PC-3 (cell line): Measurements from ENCODE around the gene CAND1.

Experiments used
- EZH2 ChIP-seq: fragments of 300-600 bp; sonication (generic); IDR thresholded peaks from one replicate; pipeline ENCODE4 v1.6.1; 2017; ENCODE audit warnings: antibody characterized with exemption, mild to moderate bottlenecking, low read length; ENCODE audit not compliant: unreplicated experiment
- EZH2phosphoT487 ChIP-seq: fragments of 300-600 bp; sonication (generic); IDR thresholded peaks from 2 replicates; pipeline ENCODE4 v1.6.1; 2018; ENCODE audit warnings: mild to moderate bottlenecking, antibody characterized with exemption, low read length, borderline replicate concordance
- TF ChIP-seq, protein P1 (sequence below): fragments of 300-600 bp; sonication (generic); conservative IDR thresholded peaks from 2 replicates; pipeline ENCODE4 v1.5.1; 2017; ENCODE audit warnings: antibody characterized with exemption, low read depth, mild to moderate bottlenecking, low read length

DNA sequence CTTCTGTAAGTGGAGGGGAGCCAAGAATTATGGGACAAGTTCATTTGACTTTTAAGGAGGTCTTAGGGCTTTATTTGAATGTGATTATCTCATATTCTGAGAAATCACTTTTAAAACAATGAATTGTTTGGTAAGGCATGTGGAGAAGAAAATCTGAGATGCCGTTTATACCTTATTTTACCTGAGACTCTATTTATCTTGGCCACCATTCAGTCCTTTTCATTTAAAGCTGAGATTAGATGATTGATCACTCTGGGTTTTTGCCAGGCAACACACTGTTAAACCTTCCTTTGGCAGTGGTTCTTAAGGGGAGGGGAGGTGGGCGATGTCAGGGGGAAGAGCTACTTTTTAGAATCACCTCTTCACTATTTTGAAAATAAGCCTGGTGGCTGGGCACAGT lies 11.4 kb downstream of the CAND1 start:
- TF ChIP-seq, protein P1, sequence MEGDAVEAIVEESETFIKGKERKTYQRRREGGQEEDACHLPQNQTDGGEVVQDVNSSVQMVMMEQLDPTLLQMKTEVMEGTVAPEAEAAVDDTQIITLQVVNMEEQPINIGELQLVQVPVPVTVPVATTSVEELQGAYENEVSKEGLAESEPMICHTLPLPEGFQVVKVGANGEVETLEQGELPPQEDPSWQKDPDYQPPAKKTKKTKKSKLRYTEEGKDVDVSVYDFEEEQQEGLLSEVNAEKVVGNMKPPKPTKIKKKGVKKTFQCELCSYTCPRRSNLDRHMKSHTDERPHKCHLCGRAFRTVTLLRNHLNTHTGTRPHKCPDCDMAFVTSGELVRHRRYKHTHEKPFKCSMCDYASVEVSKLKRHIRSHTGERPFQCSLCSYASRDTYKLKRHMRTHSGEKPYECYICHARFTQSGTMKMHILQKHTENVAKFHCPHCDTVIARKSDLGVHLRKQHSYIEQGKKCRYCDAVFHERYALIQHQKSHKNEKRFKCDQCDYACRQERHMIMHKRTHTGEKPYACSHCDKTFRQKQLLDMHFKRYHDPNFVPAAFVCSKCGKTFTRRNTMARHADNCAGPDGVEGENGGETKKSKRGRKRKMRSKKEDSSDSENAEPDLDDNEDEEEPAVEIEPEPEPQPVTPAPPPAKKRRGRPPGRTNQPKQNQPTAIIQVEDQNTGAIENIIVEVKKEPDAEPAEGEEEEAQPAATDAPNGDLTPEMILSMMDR, result no peak
- TF ChIP-seq EZH2 (no peak), EZH2phosphoT487 (no peak)
